ENCODE measurements around the gene NEIL3.

Gene NEIL3

DNA sequence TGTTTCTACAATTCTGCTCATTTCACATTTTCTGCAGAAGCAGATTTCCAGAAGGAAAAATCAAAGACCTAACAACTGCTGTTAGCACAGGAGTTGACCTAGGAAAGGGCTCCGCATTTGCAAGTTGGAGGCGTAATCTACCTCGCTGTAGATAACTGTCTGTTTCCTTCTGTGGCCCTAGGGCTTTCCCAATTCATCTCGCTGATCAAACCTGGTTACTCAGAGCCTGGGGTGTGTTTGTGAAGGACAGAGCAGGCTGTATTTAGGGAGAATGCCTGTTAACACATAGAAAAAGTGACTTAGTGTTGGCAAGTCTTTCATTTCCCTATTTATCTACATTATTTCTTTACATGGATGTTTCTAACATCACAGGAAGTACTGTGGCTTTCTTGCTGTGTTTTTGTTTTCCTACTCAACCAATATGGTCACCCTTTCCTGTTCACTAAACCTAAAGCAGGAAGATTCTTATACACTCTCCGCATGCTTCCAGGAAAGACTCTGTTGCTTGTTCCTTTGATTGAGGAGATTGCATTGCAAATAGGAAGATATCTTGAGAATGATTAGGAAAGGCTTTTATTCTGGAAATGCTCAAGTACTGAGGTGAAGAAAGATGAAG, 92.1 kb downstream of the NEIL3 start:
- H3K4me2 ChIP-seq (ENCODE audit: low read length) = no peak overlapping the region

GRCh38 chr4:177403746-177404145, 94.1 kb downstream of the NEIL3 start:
- H3K9ac ChIP-seq (ENCODE audit: low read length) = no peak overlapping the region
- H2AFZ ChIP-seq (ENCODE audit: low read length) = no peak overlapping the region
- H3K4me3 ChIP-seq (ENCODE audit: low read depth, low read length, poor library complexity, severe bottlenecking) = no peak overlapping the region

More for the DNA sequence above, 92.1 kb downstream of the NEIL3 start:
- TF ChIP-seq EZH2 (IDR thresholded peaks at IDR 0.05; ENCODE audit: borderline replicate concordance, low read length) = no peak
- TF ChIP-seq, protein P1, sequence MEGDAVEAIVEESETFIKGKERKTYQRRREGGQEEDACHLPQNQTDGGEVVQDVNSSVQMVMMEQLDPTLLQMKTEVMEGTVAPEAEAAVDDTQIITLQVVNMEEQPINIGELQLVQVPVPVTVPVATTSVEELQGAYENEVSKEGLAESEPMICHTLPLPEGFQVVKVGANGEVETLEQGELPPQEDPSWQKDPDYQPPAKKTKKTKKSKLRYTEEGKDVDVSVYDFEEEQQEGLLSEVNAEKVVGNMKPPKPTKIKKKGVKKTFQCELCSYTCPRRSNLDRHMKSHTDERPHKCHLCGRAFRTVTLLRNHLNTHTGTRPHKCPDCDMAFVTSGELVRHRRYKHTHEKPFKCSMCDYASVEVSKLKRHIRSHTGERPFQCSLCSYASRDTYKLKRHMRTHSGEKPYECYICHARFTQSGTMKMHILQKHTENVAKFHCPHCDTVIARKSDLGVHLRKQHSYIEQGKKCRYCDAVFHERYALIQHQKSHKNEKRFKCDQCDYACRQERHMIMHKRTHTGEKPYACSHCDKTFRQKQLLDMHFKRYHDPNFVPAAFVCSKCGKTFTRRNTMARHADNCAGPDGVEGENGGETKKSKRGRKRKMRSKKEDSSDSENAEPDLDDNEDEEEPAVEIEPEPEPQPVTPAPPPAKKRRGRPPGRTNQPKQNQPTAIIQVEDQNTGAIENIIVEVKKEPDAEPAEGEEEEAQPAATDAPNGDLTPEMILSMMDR (IDR thresholded peaks at IDR 0.05; ENCODE audit: low read length) = no peak
- Histone ChIP-seq H3K27me3 (ENCODE audit: insufficient read depth, low read length) (no peaks in the 10 kb centered on the region), H3K27ac (ENCODE audit: low read depth, low read length, poor library complexity, severe bottlenecking) (no peak overlapping the region), H3K4me3 (ENCODE audit: low read depth, low read length, poor library complexity, severe bottlenecking) (no peak overlapping the region), H3K9ac (ENCODE audit: low read length) (no peak overlapping the region), H3K79me2 (ENCODE audit: insufficient read depth, low read length) (no peaks in the 10 kb centered on the region), H3F3A (ENCODE audit: insufficient read depth, low read length) (no peaks in the 10 kb centered on the region), H3K9me2 (ENCODE audit: low read depth, low read length) (no peaks in the 10 kb centered on the region), H4K20me1 (ENCODE audit: insufficient read depth, low read length) (no peaks in the 10 kb centered on the region), H3K4me1 (ENCODE audit: insufficient read depth, low read length, severe bottlenecking) (no peaks in the 10 kb centered on the region), H3K9me3 (ENCODE audit: low read length) (no peaks in the 10 kb centered on the region), H2AFZ (ENCODE audit: low read length) (no peak overlapping the region), H3K36me3 (ENCODE audit: insufficient read depth, low read length) (no peaks in the 10 kb centered on the region)

GRCh38 chr4:177404342-177404741, 94.7 kb downstream of the NEIL3 start:
- Histone ChIP-seq H3K27ac (ENCODE audit: low read depth, low read length, poor library complexity, severe bottlenecking) (no peak overlapping the region), H3K9me2 (ENCODE audit: low read depth, low read length) (no peaks in the 10 kb centered on the region), H3F3A (ENCODE audit: insufficient read depth, low read length) (no peaks in the 10 kb centered on the region), H3K4me3 (ENCODE audit: low read depth, low read length, poor library complexity, severe bottlenecking) (no peak overlapping the region), H3K79me2 (ENCODE audit: insufficient read depth, low read length) (no peaks in the 10 kb centered on the region), H3K36me3 (ENCODE audit: insufficient read depth, low read length) (no peaks in the 10 kb centered on the region), H3K4me2 (ENCODE audit: low read length) (no peak overlapping the region), H3K9me3 (ENCODE audit: low read length) (no peaks in the 10 kb centered on the region), H3K9ac (ENCODE audit: low read length) (no peak overlapping the region), H3K4me1 (ENCODE audit: insufficient read depth, low read length, severe bottlenecking) (no peaks in the 10 kb centered on the region), H2AFZ (ENCODE audit: low read length) (no peak overlapping the region), H3K27me3 (ENCODE audit: insufficient read depth, low read length) (no peaks in the 10 kb centered on the region), H4K20me1 (ENCODE audit: insufficient read depth, low read length) (no peaks in the 10 kb centered on the region)
- TF ChIP-seq, protein P1 (IDR thresholded peaks at IDR 0.05; ENCODE audit: low read length) = no peak
- TF ChIP-seq EZH2 (IDR thresholded peaks at IDR 0.05; ENCODE audit: borderline replicate concordance, low read length) = no peak

More at GRCh38 chr4:177403746-177404145, 94.1 kb downstream of the NEIL3 start:
- no peaks in the 10 kb centered on the region for H3K36me3 ChIP-seq (ENCODE audit: insufficient read depth, low read length)
- no peak overlapping the region for H3K4me2 ChIP-seq (ENCODE audit: low read length)
- TF ChIP-seq, protein P1 (IDR thresholded peaks at IDR 0.05; ENCODE audit: low read length) = no peak
- no peak for TF ChIP-seq EZH2 (IDR thresholded peaks at IDR 0.05; ENCODE audit: borderline replicate concordance, low read length)
- H3F3A ChIP-seq (ENCODE audit: insufficient read depth, low read length) = no peaks in the 10 kb centered on the region
- no peaks in the 10 kb centered on the region for H3K27me3 ChIP-seq (ENCODE audit: insufficient read depth, low read length)
- no peaks in the 10 kb centered on the region for H3K4me1 ChIP-seq (ENCODE audit: insufficient read depth, low read length, severe bottlenecking)
- H3K27ac ChIP-seq (ENCODE audit: low read depth, low read length, poor library complexity, severe bottlenecking) = no peak overlapping the region
- no peaks in the 10 kb centered on the region for H3K79me2 ChIP-seq (ENCODE audit: insufficient read depth, low read length)
- no peaks in the 10 kb centered on the region for H3K9me3 ChIP-seq (ENCODE audit: low read length)
- H3K9me2 ChIP-seq (ENCODE audit: low read depth, low read length) = no peaks in the 10 kb centered on the region
- no peaks in the 10 kb centered on the region for H4K20me1 ChIP-seq (ENCODE audit: insufficient read depth, low read length)
